Body of pancreas (tissue), 4 donors: Measurements from ENCODE around the gene TNFRSF18.

Experiments used
- POLR2A ChIP-seq, 3 donors: fragments of 450-650 bp; IDR thresholded peaks; one replicate each; pipeline ENCODE4 v1.6.1; 2016; ENCODE audit warnings: antibody characterized with exemption in 3 of 3, mild to moderate bottlenecking in 2 of 3
- TF ChIP-seq, protein P1 (sequence below), 7 experiments: fragments of 450-650 bp in 4 of 7; fragments of 200-600 bp in 3 of 7; sonication (generic) in 3 of 7; IDR thresholded peaks; one replicate each; pipeline ENCODE4 v1.5.1; 2016 to 2019; ENCODE audit warnings: antibody characterized with exemption in 7 of 7

DNA sequence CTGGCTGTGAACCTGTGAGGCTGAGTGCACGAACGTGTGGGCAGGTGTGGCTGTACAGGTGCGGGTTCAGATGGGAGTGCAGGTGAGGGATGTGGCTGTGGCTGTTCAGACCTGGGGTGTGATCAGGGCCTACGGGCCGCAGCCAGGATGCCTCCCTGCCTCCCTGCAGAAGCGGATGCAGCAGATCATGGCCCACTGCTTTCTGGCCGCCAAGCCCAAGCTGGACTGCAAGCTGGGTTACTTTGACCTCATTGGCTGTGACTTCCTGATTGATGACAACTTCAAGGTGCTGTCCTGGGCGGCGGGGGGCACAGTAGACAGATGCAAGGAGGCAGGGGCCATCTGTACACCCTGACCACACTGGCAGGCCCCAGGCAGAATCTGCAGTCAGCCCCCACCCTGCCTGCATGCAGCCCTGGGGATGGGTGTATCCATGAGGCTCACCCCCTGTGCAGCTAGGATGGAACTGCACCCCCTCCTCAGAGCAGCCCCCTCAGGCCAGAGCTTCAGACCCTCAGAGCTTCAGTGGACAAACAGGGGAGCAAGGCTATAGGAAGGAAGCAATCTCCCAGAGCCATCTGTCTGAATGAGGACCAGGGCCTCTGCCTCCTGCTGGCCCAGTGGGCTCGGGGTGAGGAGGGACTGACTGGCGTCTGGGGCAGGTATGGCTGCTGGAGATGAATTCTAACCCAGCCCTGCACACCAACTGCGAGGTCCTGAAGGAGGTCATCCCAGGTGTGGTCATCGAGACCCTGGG is 9.8 kb downstream of the TNFRSF18 start:
- TF ChIP-seq POLR2A (IDR thresholded peaks at IDR 0.05) = no peak
- TF ChIP-seq, protein P1, sequence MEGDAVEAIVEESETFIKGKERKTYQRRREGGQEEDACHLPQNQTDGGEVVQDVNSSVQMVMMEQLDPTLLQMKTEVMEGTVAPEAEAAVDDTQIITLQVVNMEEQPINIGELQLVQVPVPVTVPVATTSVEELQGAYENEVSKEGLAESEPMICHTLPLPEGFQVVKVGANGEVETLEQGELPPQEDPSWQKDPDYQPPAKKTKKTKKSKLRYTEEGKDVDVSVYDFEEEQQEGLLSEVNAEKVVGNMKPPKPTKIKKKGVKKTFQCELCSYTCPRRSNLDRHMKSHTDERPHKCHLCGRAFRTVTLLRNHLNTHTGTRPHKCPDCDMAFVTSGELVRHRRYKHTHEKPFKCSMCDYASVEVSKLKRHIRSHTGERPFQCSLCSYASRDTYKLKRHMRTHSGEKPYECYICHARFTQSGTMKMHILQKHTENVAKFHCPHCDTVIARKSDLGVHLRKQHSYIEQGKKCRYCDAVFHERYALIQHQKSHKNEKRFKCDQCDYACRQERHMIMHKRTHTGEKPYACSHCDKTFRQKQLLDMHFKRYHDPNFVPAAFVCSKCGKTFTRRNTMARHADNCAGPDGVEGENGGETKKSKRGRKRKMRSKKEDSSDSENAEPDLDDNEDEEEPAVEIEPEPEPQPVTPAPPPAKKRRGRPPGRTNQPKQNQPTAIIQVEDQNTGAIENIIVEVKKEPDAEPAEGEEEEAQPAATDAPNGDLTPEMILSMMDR (IDR thresholded peaks at IDR 0.05) = no peak
